ENCODE measurements around the gene GPBP1L1.

GPBP1L1 gene

GRCh38 chr1:45685308-45686014, 872 bp downstream of the GPBP1L1 start:
- no peak for TF ChIP-seq CTCF (IDR thresholded peaks at IDR 0.05; ENCODE audit: low read depth, low read length)
- peak overlapping the region; percentile 66 for H3K4me3 ChIP-seq (ENCODE audit: low read depth, low read length)
- H3K9me3 ChIP-seq (ENCODE audit: severe bottlenecking) = no peaks in the 10 kb centered on the region
- H3K36me3 ChIP-seq = peaks cover 3% of the 10 kb centered on the region; the same call in 1 of the 2 replicates
- DNase-seq = no peak
- H3K27ac ChIP-seq = peak overlapping the region; percentile 95
- H3K27me3 ChIP-seq (ENCODE audit: insufficient read depth, low read depth, severe bottlenecking) = no peaks in the 10 kb centered on the region

- no peak overlapping the region for H3K4me3 ChIP-seq (ENCODE audit: low read depth, low read length)
- H3K36me3 ChIP-seq = peaks cover 3% of the 10 kb centered on the region; the same call in 1 of the 2 replicates
Measured at GRCh38 chr1:45684402-45684801, 1.9 kb downstream of the GPBP1L1 start.

GRCh38 chr1:45682942-45683341, 3.4 kb downstream of the GPBP1L1 start:
- H3K27ac ChIP-seq = no peak overlapping the region
- no peaks in the 10 kb centered on the region for H3K9me3 ChIP-seq (ENCODE audit: severe bottlenecking)
- no peak overlapping the region for H3K4me3 ChIP-seq (ENCODE audit: low read depth, low read length)
- H3K36me3 ChIP-seq = peaks cover 8% of the 10 kb centered on the region
- no peak for TF ChIP-seq CTCF (IDR thresholded peaks at IDR 0.05; ENCODE audit: low read depth, low read length)
- DNase-seq = no peak
- no peaks in the 10 kb centered on the region for H3K27me3 ChIP-seq (ENCODE audit: insufficient read depth, low read depth, severe bottlenecking)

More at GRCh38 chr1:45684402-45684801, 1.9 kb downstream of the GPBP1L1 start:
- no peaks in the 10 kb centered on the region for H3K27me3 ChIP-seq (ENCODE audit: insufficient read depth, low read depth, severe bottlenecking)
- DNase-seq = no peak
- no peak for TF ChIP-seq CTCF (IDR thresholded peaks at IDR 0.05; ENCODE audit: low read depth, low read length)
- H3K9me3 ChIP-seq (ENCODE audit: severe bottlenecking) = no peaks in the 10 kb centered on the region
- no peak overlapping the region for H3K27ac ChIP-seq

- no peak for TF ChIP-seq CTCF (IDR thresholded peaks at IDR 0.05; ENCODE audit: low read depth, low read length)
- no peaks in the 10 kb centered on the region for H3K27me3 ChIP-seq (ENCODE audit: insufficient read depth, low read depth, severe bottlenecking)
Measured at GRCh38 chr1:45679123-45679522, 7.2 kb downstream of the GPBP1L1 start.

GRCh38 chr1:45678489-45678888, 7.8 kb downstream of the GPBP1L1 start:
- Histone ChIP-seq H3K9me3 (ENCODE audit: severe bottlenecking) (no peaks in the 10 kb centered on the region), H3K4me3 (ENCODE audit: low read depth, low read length) (no peak overlapping the region), H3K27me3 (ENCODE audit: insufficient read depth, low read depth, severe bottlenecking) (no peaks in the 10 kb centered on the region), H3K36me3 (peaks cover 5% of the 10 kb centered on the region), H3K27ac (no peak overlapping the region)
- no peak for TF ChIP-seq CTCF (IDR thresholded peaks at IDR 0.05; ENCODE audit: low read depth, low read length)
- no peak for DNase-seq

More at GRCh38 chr1:45679123-45679522, 7.2 kb downstream of the GPBP1L1 start:
- Histone ChIP-seq H3K36me3 (peaks cover 5% of the 10 kb centered on the region), H3K27ac (no peak overlapping the region), H3K4me3 (ENCODE audit: low read depth, low read length) (no peak overlapping the region), H3K9me3 (ENCODE audit: severe bottlenecking) (no peaks in the 10 kb centered on the region)
- DNase-seq = no peak

Measured in WERI-Rb-1 (cell line).